GM12864 (cell line): ENCODE data around the gene TSPAN17.

Experiments
- DNase-seq: peaks from one replicate; pipeline ENCODE4 v3.0.0-alpha.2; 2011; ENCODE audit warnings: low read depth
- H3K4me3 ChIP-seq: 2 replicates; pipeline ENCODE4 v1.5.1; 2011; ENCODE audit warnings: mild to moderate bottlenecking, low read depth, low read length, control low read depth
- TF ChIP-seq, protein P1 (sequence below): IDR thresholded peaks from 2 replicates; pipeline ENCODE4 v1.5.1; 2011; ENCODE audit warnings: low read depth, mild to moderate bottlenecking, moderate library complexity, low read length, control low read depth, inconsistent platforms; ENCODE audit errors: missing control alignments

TSPAN17 gene

DNA sequence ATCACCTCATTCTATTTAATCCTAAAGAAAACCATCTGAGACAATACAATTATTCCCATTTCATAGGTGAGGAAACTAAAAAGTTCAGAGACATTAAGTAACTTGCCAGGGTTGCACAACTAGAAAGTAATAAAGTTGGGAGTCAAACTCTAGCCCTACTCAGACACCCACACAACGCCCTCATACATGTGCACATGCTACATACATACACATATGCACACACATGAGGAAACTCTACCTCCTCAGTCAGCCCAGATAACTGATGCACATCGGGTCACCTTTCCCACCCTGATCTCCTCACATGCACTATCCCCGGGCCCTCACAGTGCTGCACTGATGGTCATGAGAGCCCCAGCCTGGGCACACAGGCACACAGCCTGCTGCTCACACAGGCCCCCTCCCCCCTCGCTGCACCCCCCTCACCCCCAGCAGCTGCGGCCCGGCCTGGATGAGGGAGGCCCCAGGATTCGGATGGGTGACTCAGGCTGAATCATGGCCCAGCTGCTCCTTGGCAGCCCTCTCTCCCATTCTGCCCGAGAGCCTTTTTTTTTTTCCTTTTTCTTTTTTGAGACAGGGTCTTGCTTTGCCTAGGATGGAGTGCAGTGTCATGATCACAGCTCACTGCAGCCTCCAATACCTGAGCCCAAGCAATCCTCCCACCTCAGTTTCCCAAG, 32.3 kb upstream of the TSPAN17 start:
- no peak overlapping the region for H3K4me3 ChIP-seq
- TF ChIP-seq, protein P1, sequence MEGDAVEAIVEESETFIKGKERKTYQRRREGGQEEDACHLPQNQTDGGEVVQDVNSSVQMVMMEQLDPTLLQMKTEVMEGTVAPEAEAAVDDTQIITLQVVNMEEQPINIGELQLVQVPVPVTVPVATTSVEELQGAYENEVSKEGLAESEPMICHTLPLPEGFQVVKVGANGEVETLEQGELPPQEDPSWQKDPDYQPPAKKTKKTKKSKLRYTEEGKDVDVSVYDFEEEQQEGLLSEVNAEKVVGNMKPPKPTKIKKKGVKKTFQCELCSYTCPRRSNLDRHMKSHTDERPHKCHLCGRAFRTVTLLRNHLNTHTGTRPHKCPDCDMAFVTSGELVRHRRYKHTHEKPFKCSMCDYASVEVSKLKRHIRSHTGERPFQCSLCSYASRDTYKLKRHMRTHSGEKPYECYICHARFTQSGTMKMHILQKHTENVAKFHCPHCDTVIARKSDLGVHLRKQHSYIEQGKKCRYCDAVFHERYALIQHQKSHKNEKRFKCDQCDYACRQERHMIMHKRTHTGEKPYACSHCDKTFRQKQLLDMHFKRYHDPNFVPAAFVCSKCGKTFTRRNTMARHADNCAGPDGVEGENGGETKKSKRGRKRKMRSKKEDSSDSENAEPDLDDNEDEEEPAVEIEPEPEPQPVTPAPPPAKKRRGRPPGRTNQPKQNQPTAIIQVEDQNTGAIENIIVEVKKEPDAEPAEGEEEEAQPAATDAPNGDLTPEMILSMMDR: no peak
- DNase-seq: no peak

DNA sequence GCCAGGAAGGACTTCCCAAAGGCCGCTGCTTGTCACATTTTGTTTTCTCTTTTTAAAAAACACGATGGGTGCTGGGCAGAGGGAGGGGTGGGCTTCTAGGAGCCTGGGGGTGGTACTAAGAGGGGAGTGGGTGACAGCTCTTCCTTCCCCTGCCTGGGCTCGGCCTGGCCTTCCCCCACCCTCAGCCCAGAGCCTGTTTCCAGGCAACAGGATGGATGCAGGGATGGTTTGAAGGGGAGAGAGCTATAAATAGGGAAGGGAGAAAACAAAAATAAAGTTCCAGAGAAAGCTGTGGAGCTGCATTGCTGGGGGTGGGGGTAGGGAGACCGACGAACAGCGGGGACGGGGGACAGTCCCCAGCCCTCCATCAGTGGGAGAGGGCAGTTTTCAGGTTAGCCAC, 30.8 kb upstream of the TSPAN17 start:
- no peak for DNase-seq
- TF ChIP-seq, protein P1: no peak
- no peak overlapping the region for H3K4me3 ChIP-seq

DNA sequence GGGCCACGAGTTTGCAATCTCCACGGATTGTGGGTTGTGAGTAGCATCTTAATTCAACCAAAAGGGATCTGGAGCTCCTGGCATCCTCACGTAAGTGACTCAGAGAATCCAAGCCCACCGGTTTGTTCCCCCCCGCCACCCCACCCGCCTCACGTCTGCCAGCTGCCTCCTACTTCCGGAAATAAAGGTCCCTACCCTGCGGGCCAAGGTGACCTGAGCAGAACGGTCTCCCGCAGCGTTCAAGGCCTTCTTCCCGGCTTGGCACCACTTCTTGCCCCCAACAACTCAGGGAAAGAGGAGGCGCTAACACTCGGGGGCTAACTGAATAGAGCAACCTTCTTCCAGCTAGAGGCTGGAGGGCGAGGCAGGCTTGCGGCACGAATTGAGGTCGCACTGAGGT, 28.5 kb upstream of the TSPAN17 start:
- no peak overlapping the region for H3K4me3 ChIP-seq
- DNase-seq: no peak
- TF ChIP-seq, protein P1: no peak

DNA sequence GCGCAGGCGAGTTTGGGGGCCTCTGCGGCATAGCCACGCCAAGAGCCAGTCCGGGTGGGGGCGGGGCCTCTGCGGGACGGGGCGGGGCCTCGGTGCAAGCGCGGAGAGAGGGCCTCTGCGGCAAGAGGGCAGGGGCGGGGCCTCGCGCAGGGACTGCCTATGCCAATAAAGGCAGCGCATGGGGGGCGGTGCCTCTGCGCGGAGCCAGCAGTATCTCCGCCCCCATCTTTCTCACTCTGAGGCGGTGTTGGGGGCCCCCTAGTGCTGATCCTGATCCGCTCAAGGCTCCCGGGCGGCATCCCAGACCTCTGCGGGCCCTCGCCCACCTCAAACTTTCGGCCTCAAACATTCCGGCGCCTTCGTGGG, 28.1 kb upstream of the TSPAN17 start:
- H3K4me3 ChIP-seq: no peak overlapping the region
- DNase-seq: peak; percentile 21
- TF ChIP-seq, protein P1: peak; percentile 17

DNA sequence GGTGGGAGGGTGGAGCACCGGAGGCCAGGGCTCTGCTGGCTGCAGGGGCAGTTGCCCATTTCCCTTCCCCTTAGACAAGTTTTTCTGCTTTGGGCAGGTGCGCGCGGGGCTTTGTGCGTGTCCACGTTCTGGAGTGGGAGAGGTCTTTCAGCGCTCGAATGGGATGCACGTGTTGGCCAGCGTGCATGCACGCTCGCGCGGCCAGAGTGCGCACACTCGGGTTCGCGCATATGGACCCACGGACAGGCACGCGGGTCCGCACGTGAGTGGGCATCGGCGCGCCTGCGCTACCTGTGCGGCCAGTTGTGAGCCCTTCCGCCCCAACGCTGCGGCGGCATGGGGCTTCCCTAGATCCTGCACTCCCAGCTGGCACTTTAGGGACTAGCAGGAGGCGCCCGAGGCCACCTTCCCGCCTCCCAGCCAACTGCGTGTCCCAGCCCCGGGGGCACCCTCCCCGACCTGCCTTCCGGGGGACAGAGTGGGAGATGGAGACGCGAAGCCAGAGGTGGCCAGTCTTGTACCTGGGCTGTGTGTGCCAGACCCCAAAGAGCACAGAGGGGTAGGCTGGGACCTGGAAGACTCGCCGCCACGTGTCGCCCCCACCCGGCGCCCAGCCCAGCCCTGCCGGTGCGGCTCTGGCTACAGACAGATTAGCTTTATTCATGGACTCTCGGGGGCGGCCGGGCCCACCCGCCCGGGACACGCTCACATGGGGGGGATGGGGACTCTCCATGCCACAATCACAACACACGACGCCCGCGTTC, 27.5 kb upstream of the TSPAN17 start:
- no peak overlapping the region for H3K4me3 ChIP-seq
- DNase-seq: no peak
- TF ChIP-seq, protein P1: no peak

DNA sequence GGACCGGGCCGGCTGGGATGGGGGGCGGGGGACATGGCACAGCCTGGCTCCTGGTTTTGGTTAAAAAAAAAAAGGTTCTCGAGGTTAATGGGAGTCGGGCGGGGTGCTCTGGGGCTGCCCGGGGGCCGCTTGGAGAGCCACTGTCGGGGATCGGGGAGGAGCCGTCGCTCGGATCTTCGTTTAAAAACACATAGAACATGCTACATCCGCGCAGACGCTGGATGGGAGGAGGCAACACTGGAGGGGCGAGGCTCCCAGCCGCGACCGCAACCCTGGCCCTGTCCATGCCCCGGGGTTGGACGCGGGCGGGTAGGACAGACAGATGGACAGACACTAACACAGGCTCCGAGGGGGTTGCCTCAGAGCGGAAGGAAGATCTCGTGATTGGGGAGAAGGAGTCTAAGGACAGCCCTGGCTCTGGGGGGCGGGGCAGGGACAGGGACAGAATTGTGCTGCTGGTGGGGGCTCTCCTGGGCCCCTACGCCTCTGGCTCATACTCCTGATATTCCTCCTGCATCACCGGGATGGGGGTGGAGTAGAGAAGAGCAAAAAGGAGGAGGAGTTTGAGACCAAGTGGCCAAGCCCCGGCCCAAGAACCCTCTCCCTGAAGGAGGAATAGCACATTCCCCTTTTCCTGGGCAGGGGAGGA, 26.8 kb upstream of the TSPAN17 start:
- no peak for DNase-seq
- no peak overlapping the region for H3K4me3 ChIP-seq

More for the DNA sequence above, 26.8 kb upstream of the TSPAN17 start:
- TF ChIP-seq, protein P1: no peak
